ENCODE measurements around the gene NDRG2. TPM values are rescaled to one million over a fixed set of nuclear protein-coding genes. Genes with fewer than 3 reads are reported as not detected.
A peak's percentile ranks its signal among the peaks of the same experiment; 100 is the strongest.
"Not testable (repeated sequence)": the region's sequence is repeated elsewhere in the genome, so short reads cannot be mapped to it uniquely, and the experiment has no call there.

Gene NDRG2
- total and polyA plus RNA-seq, 5 experiments from 2014 or later: 24.6 to 35.4 (median 30.8) TPM

- no peak overlapping the region for H3K27ac Mint-ChIP-seq
- H3K9me3 Mint-ChIP-seq: no peaks in the 10 kb centered on the region
- POLR2A ChIA-PET: no interaction called here
- H3K36me3 Mint-ChIP-seq: peaks cover 0 to 67% (median 21%) of the 10 kb centered on the region in 3 donors
- H3K4me1 Mint-ChIP-seq: peaks cover 17 to 38% (median 26%) of the 10 kb centered on the region in 4 donors
- H3K27me3 Mint-ChIP-seq: no peaks in the 10 kb centered on the region
- no peak for ATAC-seq
- no peak overlapping the region for H3K4me3 Mint-ChIP-seq
- DNase-seq: no peak
Measured at GRCh38 chr14:20996521-20996920, 28.3 kb downstream of the NDRG2 start.

- no peaks in the 10 kb centered on the region for H3K9me3 Mint-ChIP-seq
- ATAC-seq (peak; percentile 94), DNase-seq (peak; percentile 66 to 91 (median 81))
- no peaks in the 10 kb centered on the region for H3K27me3 Mint-ChIP-seq
- H3K4me1 Mint-ChIP-seq: peaks cover 15 to 42% (median 30%) of the 10 kb centered on the region in 4 donors
- H3K4me3 Mint-ChIP-seq: peak within 1 kb of the TSS; percentile 89 to 99 (median 95)
- H3K27ac Mint-ChIP-seq: peak within 1 kb of the TSS; percentile 92 to 98 (median 94)
- POLR2A ChIA-PET: interaction anchor here (1.7 kb wide), 1 partner anchor 19 kb away, joined by 5 read pairs; no protein-coding TSS in a partner anchor
- peaks cover 0 to 34% (median 14%) of the 10 kb centered on the region in 3 donors for H3K36me3 Mint-ChIP-seq
Measured at GRCh38 chr14:20989787-20990600, 34.9 kb downstream of the NDRG2 start, which contains the start of gene METTL17. Gene METTL17 (plus strand): TSS chr14:20989980. CDS start chr14:20990003, 23 bp downstream.

- Mint-ChIP-seq H3K9me3 (no peaks in the 10 kb centered on the region), H3K36me3 (peaks cover 0 to 28% (median 9%) of the 10 kb centered on the region in 3 donors), H3K27me3 (no peaks in the 10 kb centered on the region), H3K4me1 (peaks cover 12 to 42% (median 29%) of the 10 kb centered on the region in 4 donors), H3K27ac (peak overlapping the region; percentile 92 to 98 (median 94)), H3K4me3 (peak overlapping the region; percentile 89 to 99 (median 95))
- POLR2A ChIA-PET: interaction anchor here (1.7 kb wide), 1 partner anchor 18 kb away, joined by 5 read pairs; no protein-coding TSS in a partner anchor
- no peak for ATAC-seq
- DNase-seq: no peak
Measured at GRCh38 chr14:20989471-20989786, 35.4 kb downstream of the NDRG2 start.

- no peaks in the 10 kb centered on the region for H3K9me3 Mint-ChIP-seq
- H3K4me1 Mint-ChIP-seq: peaks cover 12 to 42% (median 28%) of the 10 kb centered on the region in 4 donors
- peak overlapping the region in 8 of 10 donors; percentile 25 to 97 (median 69) for H3K27ac Mint-ChIP-seq
- ATAC-seq (no peak), DNase-seq (peak in 1 of 10 donors; percentile 7)
- H3K4me3 Mint-ChIP-seq: peak overlapping the region in 9 of 10 donors; percentile 30 to 93 (median 49)
- peaks cover 0 to 23% (median 7%) of the 10 kb centered on the region in 3 donors for H3K36me3 Mint-ChIP-seq
- no peaks in the 10 kb centered on the region for H3K27me3 Mint-ChIP-seq
- POLR2A ChIA-PET: interaction anchor here (1.7 kb wide), 1 partner anchor 18 kb away, joined by 5 read pairs; no protein-coding TSS in a partner anchor
Measured at GRCh38 chr14:20988717-20989470, 36.0 kb downstream of the NDRG2 start.

GRCh38 chr14:20986811-20987210, 38.0 kb downstream of the NDRG2 start:
- POLR2A ChIA-PET: no interaction called here

GRCh38 chr14:20985650-20986049, 39.2 kb downstream of the NDRG2 start:
- H3K9me3 Mint-ChIP-seq, DNase-seq, POLR2A ChIA-PET, H3K36me3 Mint-ChIP-seq, ATAC-seq, H3K4me3 Mint-ChIP-seq: not testable (repeated sequence)
- Mint-ChIP-seq H3K4me1 (peaks cover 4 to 27% (median 16%) of the 10 kb centered on the region in 4 donors), H3K27ac (peak overlapping the region in 3 of 10 donors; percentile 21 to 47 (median 37)), H3K27me3 (peaks cover 3 to 12% (median 4%) of the 10 kb centered on the region in 5 donors)

More at GRCh38 chr14:20986811-20987210, 38.0 kb downstream of the NDRG2 start:
- Mint-ChIP-seq H3K27ac (no peak overlapping the region), H3K4me1 (peaks cover 5 to 37% (median 22%) of the 10 kb centered on the region in 4 donors), H3K9me3 (no peaks in the 10 kb centered on the region), H3K4me3 (no peak overlapping the region), H3K27me3 (peaks cover 3 to 9% (median 4%) of the 10 kb centered on the region in 5 donors), H3K36me3 (peaks cover 0 to 2% (median under 1%) of the 10 kb centered on the region in 3 donors)
- no peak for ATAC-seq
- no peak for DNase-seq

GRCh38 chr14:20982646-20983369, 42.1 kb downstream of the NDRG2 start:
- ATAC-seq: no peak

GRCh38 chr14:20980906-20981305, 44.0 kb downstream of the NDRG2 start:
- no peak overlapping the region for H3K4me3 Mint-ChIP-seq

More at GRCh38 chr14:20982646-20983369, 42.1 kb downstream of the NDRG2 start:
- no peak for DNase-seq
- Mint-ChIP-seq H3K27me3 (peaks cover 6 to 35% (median 11%) of the 10 kb centered on the region in 5 donors), H3K9me3 (no peaks in the 10 kb centered on the region), H3K4me1 (peaks cover 0 to 5% (median 0%) of the 10 kb centered on the region in 4 donors), H3K27ac (no peak overlapping the region), H3K4me3 (no peak overlapping the region), H3K36me3 (no peaks in the 10 kb centered on the region)
- POLR2A ChIA-PET: no interaction called here

GRCh38 chr14:20978687-20979086, 46.2 kb downstream of the NDRG2 start:
- Mint-ChIP-seq H3K4me1 (no peaks in the 10 kb centered on the region), H3K36me3 (no peaks in the 10 kb centered on the region), H3K27me3 (peaks cover 6 to 38% (median 11%) of the 10 kb centered on the region in 5 donors), H3K4me3 (no peak overlapping the region), H3K27ac (no peak overlapping the region), H3K9me3 (no peaks in the 10 kb centered on the region)
- POLR2A ChIA-PET: no interaction called here
- DNase-seq (no peak), ATAC-seq (no peak)

More at GRCh38 chr14:20980906-20981305, 44.0 kb downstream of the NDRG2 start:
- POLR2A ChIA-PET: interaction anchor here (0.6 kb wide), 1 partner anchor 399 kb away, joined by 6 read pairs; no protein-coding TSS in a partner anchor
- peaks cover 6 to 35% (median 11%) of the 10 kb centered on the region in 5 donors for H3K27me3 Mint-ChIP-seq
- peaks cover 0 to 2% (median 0%) of the 10 kb centered on the region in 4 donors for H3K4me1 Mint-ChIP-seq
- ATAC-seq: no peak
- H3K27ac Mint-ChIP-seq: no peak overlapping the region
- H3K36me3 Mint-ChIP-seq: no peaks in the 10 kb centered on the region
- no peak for DNase-seq
- H3K9me3 Mint-ChIP-seq: no peaks in the 10 kb centered on the region

- H3K36me3 Mint-ChIP-seq: no peaks in the 10 kb centered on the region
- H3K4me3 Mint-ChIP-seq: no peak overlapping the region
- no peak overlapping the region for H3K27ac Mint-ChIP-seq
- no peak for ATAC-seq
- DNase-seq: no peak
- H3K27me3 Mint-ChIP-seq: peaks cover 10 to 51% (median 19%) of the 10 kb centered on the region in 5 donors
- H3K9me3 Mint-ChIP-seq: no peaks in the 10 kb centered on the region
- peaks cover 3 to 5% (median 5%) of the 10 kb centered on the region in 4 donors for H3K4me1 Mint-ChIP-seq
- POLR2A ChIA-PET: no interaction called here
Measured at GRCh38 chr14:20976291-20976690, 48.6 kb downstream of the NDRG2 start.

- DNase-seq: no peak
- Mint-ChIP-seq H3K27me3 (peaks cover 6 to 29% (median 19%) of the 10 kb centered on the region in 5 donors), H3K9me3 (no peaks in the 10 kb centered on the region), H3K27ac (no peak overlapping the region), H3K36me3 (no peaks in the 10 kb centered on the region), H3K4me1 (peaks cover 9 to 14% (median 11%) of the 10 kb centered on the region in 4 donors), H3K4me3 (no peak overlapping the region)
- POLR2A ChIA-PET: no interaction called here
- no peak for ATAC-seq
Measured at GRCh38 chr14:20973501-20973900, 51.4 kb downstream of the NDRG2 start.

GRCh38 chr14:20971705-20972021, 53.2 kb downstream of the NDRG2 start:
- Mint-ChIP-seq H3K27me3 (peaks cover 14 to 42% (median 34%) of the 10 kb centered on the region in 5 donors), H3K27ac (peak overlapping the region in 5 of 10 donors; percentile 58 to 89 (median 72)), H3K4me3 (peak overlapping the region; percentile 88 to 95 (median 92)), H3K36me3 (no peaks in the 10 kb centered on the region), H3K9me3 (no peaks in the 10 kb centered on the region), H3K4me1 (peaks cover 9 to 14% (median 11%) of the 10 kb centered on the region in 4 donors)
- DNase-seq (no peak), ATAC-seq (peak in 1 of 2 donors; percentile 43)
- POLR2A ChIA-PET: interaction anchor here (1.7 kb wide), 1 partner anchor 17 kb away, joined by 5 read pairs; the partner anchor contains the start of gene METTL17

Data from naive thymus-derived CD8-positive, alpha-beta T cell (primary cell).